NCI-H2107 (cell line): ENCODE data around the gene KRT3.
"Not testable (repeated sequence)": the region's sequence is repeated elsewhere in the genome, so short reads cannot be mapped to it uniquely, and the experiment has no call there.

Source experiments
- DNase-seq: peaks from one replicate; lab custom pipeline; 2025; lab: John Stamatoyannopoulos, UW

KRT3 gene

GRCh38 chr12:52781399-52782082, 14.4 kb downstream of the KRT3 start:
- no peak for DNase-seq

GRCh38 chr12:52779914-52780313, 16.0 kb downstream of the KRT3 start:
- no peak for DNase-seq

- DNase-seq = no peak
Observed at GRCh38 chr12:52778833-52779232, 17.1 kb downstream of the KRT3 start.

- DNase-seq = no peak
Observed at GRCh38 chr12:52777566-52777965, 18.4 kb downstream of the KRT3 start.

GRCh38 chr12:52776913-52777395, 19.0 kb downstream of the KRT3 start, which contains the start of gene KRT76:
Gene KRT76, minus strand, starts transcription at chr12:52777345. Its CDS starts 54 bp downstream, at chr12:52777291.
- DNase-seq = no peak

- no peak for DNase-seq
Observed at GRCh38 chr12:52776435-52776834, 19.5 kb downstream of the KRT3 start.

- no peak for DNase-seq
Observed at GRCh38 chr12:52774629-52775250, 21.2 kb downstream of the KRT3 start.

- no peak for DNase-seq
Observed at GRCh38 chr12:52772772-52773171, 23.1 kb downstream of the KRT3 start.

- no peak for DNase-seq
Observed at GRCh38 chr12:52772188-52772587, 23.7 kb downstream of the KRT3 start.

- no peak for DNase-seq
Observed at GRCh38 chr12:52771505-52771904, 24.4 kb downstream of the KRT3 start.

GRCh38 chr12:52771088-52771487, 24.8 kb downstream of the KRT3 start:
- DNase-seq = no peak

GRCh38 chr12:52769946-52770345, 26.0 kb downstream of the KRT3 start:
- no peak for DNase-seq

- no peak for DNase-seq
Observed at GRCh38 chr12:52769354-52769753, 26.6 kb downstream of the KRT3 start.

- no peak for DNase-seq
Observed at GRCh38 chr12:52768479-52769200, 27.3 kb downstream of the KRT3 start.

GRCh38 chr12:52767427-52767826, 28.5 kb downstream of the KRT3 start:
- no peak for DNase-seq

GRCh38 chr12:52767020-52767379, 28.9 kb downstream of the KRT3 start:
- no peak for DNase-seq

- DNase-seq = no peak
Observed at GRCh38 chr12:52766351-52767019, 29.4 kb downstream of the KRT3 start.

- no peak for DNase-seq
Observed at GRCh38 chr12:52765702-52766101, 30.2 kb downstream of the KRT3 start.

GRCh38 chr12:52763991-52764390, 31.9 kb downstream of the KRT3 start:
- no peak for DNase-seq

GRCh38 chr12:52763036-52763659, 32.8 kb downstream of the KRT3 start:
- no peak for DNase-seq

GRCh38 chr12:52761802-52762201, 34.1 kb downstream of the KRT3 start:
- no peak for DNase-seq

GRCh38 chr12:52761218-52761617, 34.7 kb downstream of the KRT3 start:
- not testable (repeated sequence) for DNase-seq
